ENCODE results near the gene JMJD7. TPM values are rescaled to one million over a fixed set of nuclear protein-coding genes. Genes with fewer than 3 reads are reported as not detected.
A peak's percentile ranks its signal among the peaks of the same experiment; 100 is the strongest.

The JMJD7 gene
- total and polyA plus RNA-seq, 8 donors, result 6.5 to 16.8 (median 10.5) TPM

DNA sequence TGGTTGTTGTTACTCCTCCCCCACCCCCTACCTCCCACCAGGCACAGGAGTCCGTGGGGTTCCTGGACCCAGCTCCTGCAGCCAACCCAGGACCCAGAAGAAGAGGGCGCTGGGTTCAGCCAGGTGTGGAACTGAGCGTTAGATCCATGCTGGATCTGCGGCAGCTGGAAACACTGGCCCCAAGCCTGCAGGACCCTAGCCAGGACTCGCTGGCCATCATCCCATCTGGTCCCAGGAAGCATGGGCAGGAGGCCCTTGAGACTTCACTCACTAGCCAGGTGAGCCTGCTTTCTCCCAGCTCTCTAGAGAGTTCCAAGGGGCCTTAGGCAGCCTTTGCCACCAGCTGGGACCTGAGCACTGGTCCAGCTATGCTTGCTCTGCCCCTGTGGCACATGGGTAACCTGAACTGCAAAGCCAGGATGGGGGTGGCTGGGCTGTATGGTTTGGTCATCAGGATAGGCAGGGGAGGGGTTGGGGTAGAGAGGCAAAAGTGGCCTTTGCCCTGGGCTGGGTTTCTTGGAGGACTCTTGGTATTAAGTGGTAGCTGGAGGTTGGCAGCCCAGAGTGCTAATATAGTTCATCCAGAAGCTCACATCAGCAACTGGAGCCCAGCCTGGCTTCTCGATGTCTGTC is 7.0 kb upstream of the JMJD7 start:
- H3K36me3 ChIP-seq, result peaks cover 0 to 26% (median 0%) of the 10 kb centered on the region in 3 donors
- no peak overlapping the region for H3K4me3 ChIP-seq
- TF ChIP-seq, protein P1, sequence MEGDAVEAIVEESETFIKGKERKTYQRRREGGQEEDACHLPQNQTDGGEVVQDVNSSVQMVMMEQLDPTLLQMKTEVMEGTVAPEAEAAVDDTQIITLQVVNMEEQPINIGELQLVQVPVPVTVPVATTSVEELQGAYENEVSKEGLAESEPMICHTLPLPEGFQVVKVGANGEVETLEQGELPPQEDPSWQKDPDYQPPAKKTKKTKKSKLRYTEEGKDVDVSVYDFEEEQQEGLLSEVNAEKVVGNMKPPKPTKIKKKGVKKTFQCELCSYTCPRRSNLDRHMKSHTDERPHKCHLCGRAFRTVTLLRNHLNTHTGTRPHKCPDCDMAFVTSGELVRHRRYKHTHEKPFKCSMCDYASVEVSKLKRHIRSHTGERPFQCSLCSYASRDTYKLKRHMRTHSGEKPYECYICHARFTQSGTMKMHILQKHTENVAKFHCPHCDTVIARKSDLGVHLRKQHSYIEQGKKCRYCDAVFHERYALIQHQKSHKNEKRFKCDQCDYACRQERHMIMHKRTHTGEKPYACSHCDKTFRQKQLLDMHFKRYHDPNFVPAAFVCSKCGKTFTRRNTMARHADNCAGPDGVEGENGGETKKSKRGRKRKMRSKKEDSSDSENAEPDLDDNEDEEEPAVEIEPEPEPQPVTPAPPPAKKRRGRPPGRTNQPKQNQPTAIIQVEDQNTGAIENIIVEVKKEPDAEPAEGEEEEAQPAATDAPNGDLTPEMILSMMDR (IDR thresholded peaks at IDR 0.05), result no peak
- 31 to 46% methylated on average over 6 of the region's 6 CpGs for WGBS, 2 donors
- peak overlapping the region in 2 of 4 donors; percentile 19 to 62 for H3K27ac ChIP-seq
- H3K4me1 ChIP-seq, result peaks cover 0 to 10% (median 4%) of the 10 kb centered on the region in 3 donors
- no peaks in the 10 kb centered on the region for H3K27me3 ChIP-seq
- peak; percentile 71 to 92 (median 84) for DNase-seq
- H3K9me3 ChIP-seq, result no peaks in the 10 kb centered on the region
- ATAC-seq, result peak; percentile 89 to 95 (median 92)
- no peak for FAIRE-seq
- intact Hi-C loops (cut with DNase I), result loop anchor here in 1 of 3 donors (5.0 kb wide), 1 partner anchor 86 kb away; no protein-coding TSS in a partner anchor

GRCh38 chr15:41821831-41822230 is 6.1 kb upstream of the JMJD7 start:
- ATAC-seq (no peak), FAIRE-seq (no peak), DNase-seq (peak in 2 of 6 donors; percentile 10 to 39)
- H3K4me1 ChIP-seq, result peaks cover 0 to 10% (median 4%) of the 10 kb centered on the region in 3 donors
- no peak overlapping the region for H3K4me3 ChIP-seq
- H3K27ac ChIP-seq, result no peak overlapping the region
- peaks cover 0 to 20% (median 0%) of the 10 kb centered on the region in 3 donors for H3K36me3 ChIP-seq
- WGBS, 2 donors, result 84 to 87% methylated on average over 4 of the region's 4 CpGs
- TF ChIP-seq, protein P1 (IDR thresholded peaks at IDR 0.05), result no peak
- H3K9me3 ChIP-seq, result no peaks in the 10 kb centered on the region
- H3K27me3 ChIP-seq, result no peaks in the 10 kb centered on the region
- intact Hi-C loops (cut with DNase I), result loop anchor here in 1 of 3 donors (5.0 kb wide), 1 partner anchor 85 kb away; no protein-coding TSS in a partner anchor

DNA sequence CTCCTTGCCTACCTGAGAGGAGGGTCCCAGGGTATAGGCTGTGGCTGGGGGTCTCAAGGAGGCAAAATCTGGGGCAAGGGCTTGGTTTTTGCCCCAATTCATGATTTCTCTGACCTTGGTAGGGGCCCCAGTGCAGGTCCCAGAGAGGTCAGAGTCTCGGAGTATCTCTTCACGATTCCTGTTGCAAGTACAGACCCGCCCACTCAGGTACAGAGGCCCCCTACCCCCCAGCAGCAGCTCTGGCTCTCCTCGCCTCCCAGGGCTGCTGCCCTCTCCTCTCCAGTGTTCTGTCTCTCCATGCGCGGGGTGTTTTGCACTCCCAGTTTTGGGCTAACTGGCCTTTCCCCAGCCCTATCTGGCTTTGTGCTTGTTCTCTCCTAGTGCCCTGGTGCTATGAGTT is 5.4 kb upstream of the JMJD7 start:
- FAIRE-seq (no peak), DNase-seq (peak in 1 of 6 donors; percentile 31), ATAC-seq (no peak)
- TF ChIP-seq, protein P1 (IDR thresholded peaks at IDR 0.05), result no peak
- Histone ChIP-seq H3K9me3 (no peaks in the 10 kb centered on the region), H3K27ac (no peak overlapping the region), H3K36me3 (peaks cover 0 to 19% (median 0%) of the 10 kb centered on the region in 3 donors), H3K4me3 (no peak overlapping the region), H3K27me3 (no peaks in the 10 kb centered on the region), H3K4me1 (peaks cover 0 to 14% (median 4%) of the 10 kb centered on the region in 3 donors)
- intact Hi-C loops (cut with DNase I), result loop anchor here in 1 of 3 donors (5.0 kb wide), 1 partner anchor 85 kb away; no protein-coding TSS in a partner anchor
- 87 to 94% methylated on average over 6 of the region's 6 CpGs for WGBS, 2 donors

DNA sequence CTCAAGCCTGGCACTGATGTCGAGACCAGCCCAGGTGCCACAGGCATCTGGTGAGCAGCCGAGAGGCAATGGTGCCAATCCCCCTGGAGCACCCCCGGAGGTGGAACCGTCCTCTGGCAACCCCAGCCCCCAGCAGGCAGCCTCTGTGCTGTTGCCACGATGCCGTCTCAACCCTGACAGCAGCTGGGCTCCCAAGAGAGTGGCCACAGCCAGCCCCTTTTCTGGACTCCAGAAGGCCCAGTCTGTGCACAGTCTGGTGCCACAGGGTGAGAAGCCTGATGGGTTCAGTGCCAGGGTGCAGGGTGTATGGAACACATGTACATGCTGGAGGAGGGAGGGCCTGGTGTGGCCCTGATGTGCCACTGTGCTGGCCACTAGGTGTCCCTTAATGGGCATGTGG is 4.9 kb upstream of the JMJD7 start:
- ATAC-seq (no peak), DNase-seq (peak in 1 of 6 donors; percentile 63), FAIRE-seq (no peak)
- intact Hi-C loops (cut with DNase I), result loop anchor here in 1 of 3 donors (5.0 kb wide), 1 partner anchor 84 kb away; no protein-coding TSS in a partner anchor
- WGBS, 2 donors, result 83 to 85% methylated on average over 6 of the region's 6 CpGs
- no peaks in the 10 kb centered on the region for H3K9me3 ChIP-seq
- H3K27me3 ChIP-seq, result no peaks in the 10 kb centered on the region
- TF ChIP-seq, protein P1 (IDR thresholded peaks at IDR 0.05), result no peak
- no peak overlapping the region for H3K4me3 ChIP-seq
- H3K4me1 ChIP-seq, result peaks cover 0 to 15% (median 4%) of the 10 kb centered on the region in 3 donors
- H3K36me3 ChIP-seq, result peaks cover 0 to 14% (median 0%) of the 10 kb centered on the region in 3 donors
- H3K27ac ChIP-seq, result no peak overlapping the region

GRCh38 chr15:41823502-41823901 is 4.4 kb upstream of the JMJD7 start:
- Histone ChIP-seq H3K4me3 (no peak overlapping the region), H3K9me3 (no peaks in the 10 kb centered on the region), H3K27me3 (no peaks in the 10 kb centered on the region), H3K27ac (no peak overlapping the region), H3K4me1 (peaks cover 0 to 15% (median 4%) of the 10 kb centered on the region in 3 donors), H3K36me3 (peaks cover 0 to 8% (median 0%) of the 10 kb centered on the region in 3 donors)
- DNase-seq, result peak in 1 of 6 donors; percentile 67
- ATAC-seq, result no peak
- intact Hi-C loops (cut with DNase I), result loop anchor here in 1 of 3 donors (5.0 kb wide), 1 partner anchor 84 kb away; no protein-coding TSS in a partner anchor
- FAIRE-seq, result no peak
- TF ChIP-seq, protein P1 (IDR thresholded peaks at IDR 0.05), result no peak
- 92 to 93% methylated on average over 11 of the region's 11 CpGs for WGBS, 2 donors

All from pancreas (tissue), 10 donors.